ENCODE measurements around the gene TAF6L. TPM values are rescaled to one million over a fixed set of nuclear protein-coding genes. Genes with fewer than 3 reads are reported as not detected.

Gene TAF6L
- polyA plus RNA-seq, 1 donor (not counting 4 experiments of a cell fraction or from before 2014, with no cell fraction given), result 14.7 TPM

- no peak overlapping the region for H3K4me2 ChIP-seq (ENCODE audit: control insufficient read depth, extremely low read depth, insufficient read depth, low read depth, low read length)
- no peak for FAIRE-seq
- H3K9ac ChIP-seq (ENCODE audit: control insufficient read depth, extremely low read depth, insufficient read depth, low read length), result no peak overlapping the region
Observed at GRCh38 chr11:62752177-62752785, 18.9 kb upstream of the TAF6L start.

DNA sequence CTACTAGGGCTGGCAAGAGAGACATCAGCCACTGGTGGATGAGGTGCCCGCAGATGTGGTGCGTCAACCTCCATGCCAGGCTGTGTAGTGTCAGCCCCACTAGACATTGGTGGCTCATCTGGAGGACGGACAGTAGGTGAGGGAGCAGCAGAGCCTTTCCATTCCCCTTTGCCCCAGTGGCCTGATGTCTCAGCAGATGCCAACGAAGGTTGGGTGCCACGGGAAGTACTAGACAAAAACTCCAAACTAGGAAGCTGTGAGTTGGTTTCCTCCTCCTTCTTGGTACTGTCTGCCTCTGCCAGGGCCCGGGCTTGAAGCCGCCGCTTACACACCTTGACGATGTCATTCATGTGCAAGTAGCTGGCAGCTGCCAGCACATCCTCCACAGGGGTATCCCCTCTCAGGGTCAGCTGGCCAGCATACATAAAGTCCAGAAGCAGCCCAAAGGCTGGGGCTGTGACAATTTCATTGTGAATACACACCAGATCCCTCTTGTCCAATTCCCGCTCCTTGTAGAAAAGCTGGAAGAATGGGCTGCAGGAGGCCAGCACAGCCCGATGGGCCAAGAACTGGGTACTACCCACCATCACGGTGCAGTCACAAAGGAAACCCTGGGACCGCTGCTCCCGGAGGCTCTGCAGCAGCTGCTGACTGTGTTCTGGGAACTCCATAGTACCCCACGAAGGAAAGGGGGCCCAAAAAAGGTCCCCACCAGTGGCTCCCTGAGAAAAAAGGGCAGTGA is 18.0 kb upstream of the TAF6L start:
- H3K9ac ChIP-seq (ENCODE audit: control insufficient read depth, extremely low read depth, insufficient read depth, low read length), result peak overlapping the region; percentile 95
- FAIRE-seq (no peak), DNase-seq (ENCODE audit: low read depth, low spot score) (no peak)
- peaks cover 11% of the 10 kb centered on the region for H3K4me1 ChIP-seq (ENCODE audit: control insufficient read depth, extremely low read depth, insufficient read depth, low read length)
- H3K36me3 ChIP-seq (ENCODE audit: control insufficient read depth in 2 of 2, extremely low read depth in 1 of 2, insufficient read depth in 2 of 2, low read length in 2 of 2), result peaks cover 9 to 17% of the 10 kb centered on the region in 2 experiments
- dilution Hi-C loops (cut with MboI; ENCODE audit: extremely low pct_ligation_motif_present, low sequenced_read_pairs), result no loop called here
- H4K20me1 ChIP-seq (ENCODE audit: control insufficient read depth, extremely low read depth, insufficient read depth, low read length), result no peaks in the 10 kb centered on the region
- peak overlapping the region; percentile 83 for H3K4me2 ChIP-seq (ENCODE audit: control insufficient read depth, extremely low read depth, insufficient read depth, low read depth, low read length)
- H3K27me3 ChIP-seq (ENCODE audit: control insufficient read depth, extremely low read depth, insufficient read depth, low read length), result no peaks in the 10 kb centered on the region
- H3K9me3 ChIP-seq (ENCODE audit: control insufficient read depth, low read depth, low read length), result no peaks in the 10 kb centered on the region
- no peak for TF ChIP-seq EZH2 (IDR thresholded peaks at IDR 0.05; ENCODE audit: low read length)
- H3K4me3 ChIP-seq (ENCODE audit: control insufficient read depth in 2 of 3, extremely low read depth in 1 of 3, insufficient read depth in 2 of 3, low read depth in 1 of 3, low read length in 3 of 3), result peak overlapping the region; percentile 70 to 95 (median 85)
- H2AFZ ChIP-seq (ENCODE audit: control insufficient read depth, low read length), result peak overlapping the region; percentile 90
- peaks cover 16% of the 10 kb centered on the region for H3K79me2 ChIP-seq (ENCODE audit: control insufficient read depth, insufficient read depth, low read length)
- peak overlapping the region; percentile 94 for H3K27ac ChIP-seq (ENCODE audit: control insufficient read depth, insufficient read depth, low read length)
- H3K9me1 ChIP-seq (ENCODE audit: control insufficient read depth, extremely low read depth, insufficient read depth, low read length), result peaks cover 2% of the 10 kb centered on the region

More at GRCh38 chr11:62752177-62752785, 18.9 kb upstream of the TAF6L start:
- no peak overlapping the region for H3K27ac ChIP-seq (ENCODE audit: control insufficient read depth, insufficient read depth, low read length)
- H2AFZ ChIP-seq (ENCODE audit: control insufficient read depth, low read length), result no peak overlapping the region
- no peaks in the 10 kb centered on the region for H3K9me3 ChIP-seq (ENCODE audit: control insufficient read depth, low read depth, low read length)
- dilution Hi-C loops (cut with MboI; ENCODE audit: extremely low pct_ligation_motif_present, low sequenced_read_pairs), result no loop called here
- no peaks in the 10 kb centered on the region for H3K27me3 ChIP-seq (ENCODE audit: control insufficient read depth, extremely low read depth, insufficient read depth, low read length)
- no peak for DNase-seq (ENCODE audit: low read depth, low spot score)
- TF ChIP-seq EZH2 (IDR thresholded peaks at IDR 0.05; ENCODE audit: low read length), result no peak
- TF ChIP-seq, protein P1, sequence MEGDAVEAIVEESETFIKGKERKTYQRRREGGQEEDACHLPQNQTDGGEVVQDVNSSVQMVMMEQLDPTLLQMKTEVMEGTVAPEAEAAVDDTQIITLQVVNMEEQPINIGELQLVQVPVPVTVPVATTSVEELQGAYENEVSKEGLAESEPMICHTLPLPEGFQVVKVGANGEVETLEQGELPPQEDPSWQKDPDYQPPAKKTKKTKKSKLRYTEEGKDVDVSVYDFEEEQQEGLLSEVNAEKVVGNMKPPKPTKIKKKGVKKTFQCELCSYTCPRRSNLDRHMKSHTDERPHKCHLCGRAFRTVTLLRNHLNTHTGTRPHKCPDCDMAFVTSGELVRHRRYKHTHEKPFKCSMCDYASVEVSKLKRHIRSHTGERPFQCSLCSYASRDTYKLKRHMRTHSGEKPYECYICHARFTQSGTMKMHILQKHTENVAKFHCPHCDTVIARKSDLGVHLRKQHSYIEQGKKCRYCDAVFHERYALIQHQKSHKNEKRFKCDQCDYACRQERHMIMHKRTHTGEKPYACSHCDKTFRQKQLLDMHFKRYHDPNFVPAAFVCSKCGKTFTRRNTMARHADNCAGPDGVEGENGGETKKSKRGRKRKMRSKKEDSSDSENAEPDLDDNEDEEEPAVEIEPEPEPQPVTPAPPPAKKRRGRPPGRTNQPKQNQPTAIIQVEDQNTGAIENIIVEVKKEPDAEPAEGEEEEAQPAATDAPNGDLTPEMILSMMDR (optimal IDR thresholded peaks at IDR 0.05 in 1 of 3, IDR thresholded peaks at IDR 0.05 in 1 of 3, conservative IDR thresholded peaks at IDR 0.05 in 1 of 3; ENCODE audit: extremely low read depth in 1 of 3, insufficient read depth in 2 of 3, low read length in 3 of 3), result no peak
- peaks cover 9 to 17% of the 10 kb centered on the region in 2 experiments for H3K36me3 ChIP-seq (ENCODE audit: control insufficient read depth in 2 of 2, extremely low read depth in 1 of 2, insufficient read depth in 2 of 2, low read length in 2 of 2)
- H4K20me1 ChIP-seq (ENCODE audit: control insufficient read depth, extremely low read depth, insufficient read depth, low read length), result no peaks in the 10 kb centered on the region
- H3K9me1 ChIP-seq (ENCODE audit: control insufficient read depth, extremely low read depth, insufficient read depth, low read length), result peaks cover 2% of the 10 kb centered on the region
- peaks cover 11% of the 10 kb centered on the region for H3K4me1 ChIP-seq (ENCODE audit: control insufficient read depth, extremely low read depth, insufficient read depth, low read length)
- H3K79me2 ChIP-seq (ENCODE audit: control insufficient read depth, insufficient read depth, low read length), result peaks cover 16% of the 10 kb centered on the region
- no peak overlapping the region for H3K4me3 ChIP-seq (ENCODE audit: control insufficient read depth in 2 of 3, extremely low read depth in 1 of 3, insufficient read depth in 2 of 3, low read depth in 1 of 3, low read length in 3 of 3)

All from keratinocyte (primary cell).